HS-27A (cell line): ENCODE results near the gene DPP10.

Source experiments
- DNase-seq: peaks from one replicate; pipeline ENCODE4 v3.0.0-alpha.2; 2012; ENCODE audit warnings: low read depth, missing footprints

Gene DPP10

GRCh38 chr2:114609203-114609602, 166.8 kb downstream of the DPP10 start:
- no peak for DNase-seq

- no peak for DNase-seq
Measured at GRCh38 chr2:114609801-114610200, 167.4 kb downstream of the DPP10 start.

DNA sequence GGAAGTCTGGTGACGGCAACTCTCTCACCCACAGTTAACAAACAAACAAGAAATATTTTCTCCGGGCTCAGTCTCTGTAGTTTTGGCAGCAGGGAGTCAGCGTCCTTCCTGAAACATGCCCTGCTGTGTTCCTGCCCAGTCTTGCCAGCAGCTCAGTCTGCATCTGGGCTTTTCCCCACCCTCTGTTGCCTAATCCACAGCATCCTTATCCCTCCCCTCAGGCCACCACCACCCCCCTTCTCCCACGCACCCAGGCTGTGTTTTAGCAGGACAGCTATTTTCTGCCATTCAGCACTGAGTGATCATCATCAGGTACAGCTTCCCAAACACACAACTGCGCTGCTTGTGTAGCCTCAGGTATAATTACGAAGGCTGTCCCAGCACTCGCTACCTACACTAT, 168.2 kb downstream of the DPP10 start:
- no peak for DNase-seq

DNA sequence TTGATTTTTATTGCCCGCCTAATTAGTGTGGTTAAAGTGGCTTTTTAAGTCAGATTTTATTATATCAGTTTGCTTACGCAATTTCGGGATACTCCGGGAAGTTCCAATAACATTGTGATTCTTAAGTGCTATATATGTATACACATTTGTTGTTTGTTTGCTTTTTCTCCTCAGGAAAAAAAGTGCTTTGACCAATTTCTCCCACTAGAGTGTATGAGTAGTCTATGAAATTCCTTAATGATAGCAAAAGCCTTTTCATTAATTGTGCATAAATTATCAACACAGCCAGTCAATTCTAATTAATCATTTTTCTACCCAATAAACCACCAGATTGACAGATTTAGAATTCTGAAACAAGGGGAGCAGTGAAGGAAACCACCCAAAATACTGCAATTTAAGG, 172.2 kb downstream of the DPP10 start:
- DNase-seq = no peak

GRCh38 chr2:114628481-114628880, 186.0 kb downstream of the DPP10 start:
- DNase-seq = no peak

- DNase-seq = no peak
Measured at GRCh38 chr2:114631146-114631545, 188.7 kb downstream of the DPP10 start.

DNA sequence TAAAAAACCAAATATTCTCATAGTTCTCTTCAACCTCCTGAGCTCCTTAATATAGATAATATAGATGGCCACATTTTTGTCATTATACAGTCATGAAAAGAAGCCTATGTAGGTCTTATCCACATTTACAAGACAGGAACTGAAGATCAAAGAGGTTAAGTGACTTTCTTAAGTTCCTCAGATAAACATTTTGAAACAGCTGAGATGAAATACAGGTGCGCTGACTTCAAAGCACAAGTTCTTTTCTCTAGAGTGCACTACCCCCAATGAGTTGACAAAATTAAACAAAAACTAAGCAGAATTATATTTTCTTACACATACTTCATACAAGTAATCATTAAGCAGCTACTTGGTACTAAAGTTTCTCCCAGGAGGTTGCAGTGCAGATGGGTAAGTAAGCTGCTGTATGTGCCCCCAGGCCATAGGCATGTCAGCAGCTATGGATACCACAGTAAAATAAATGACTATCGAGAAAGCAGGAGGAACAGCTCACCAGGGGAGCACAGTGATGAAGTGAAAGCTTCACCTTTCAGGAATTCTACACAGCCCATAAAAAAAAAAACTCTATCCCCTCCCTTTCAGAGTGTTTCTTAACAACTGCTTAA, 199.8 kb downstream of the DPP10 start:
- DNase-seq = no peak

DNA sequence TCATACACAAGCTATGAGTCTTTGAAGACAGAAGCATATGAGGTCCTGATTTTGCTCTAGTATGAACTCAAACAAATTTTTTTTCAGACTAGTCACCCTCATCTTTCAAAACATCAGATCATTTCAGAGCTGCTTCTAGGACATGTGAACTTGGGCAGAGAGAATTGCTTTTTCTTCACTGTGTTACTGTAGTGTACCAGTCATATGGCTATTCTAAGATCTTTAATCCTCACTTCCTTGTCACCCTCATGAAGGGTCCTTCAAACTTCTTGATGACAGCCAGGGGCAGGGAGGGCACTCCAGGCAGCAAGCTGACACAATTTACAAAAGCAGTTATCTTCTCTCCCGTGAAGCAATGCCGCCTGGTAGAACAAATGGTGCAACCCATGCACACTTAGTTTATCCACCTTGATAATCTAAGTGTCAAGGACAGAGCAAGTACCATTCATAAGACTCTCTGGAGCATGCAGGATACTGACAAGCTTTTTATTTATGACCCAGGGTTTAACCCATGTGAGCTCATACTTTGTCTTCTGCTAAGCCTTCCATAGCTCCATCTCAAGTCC, 200.6 kb downstream of the DPP10 start:
- DNase-seq = no peak

- no peak for DNase-seq
Measured at GRCh38 chr2:114651933-114652332, 209.5 kb downstream of the DPP10 start.

GRCh38 chr2:114659880-114660279, 217.4 kb downstream of the DPP10 start:
- no peak for DNase-seq

DNA sequence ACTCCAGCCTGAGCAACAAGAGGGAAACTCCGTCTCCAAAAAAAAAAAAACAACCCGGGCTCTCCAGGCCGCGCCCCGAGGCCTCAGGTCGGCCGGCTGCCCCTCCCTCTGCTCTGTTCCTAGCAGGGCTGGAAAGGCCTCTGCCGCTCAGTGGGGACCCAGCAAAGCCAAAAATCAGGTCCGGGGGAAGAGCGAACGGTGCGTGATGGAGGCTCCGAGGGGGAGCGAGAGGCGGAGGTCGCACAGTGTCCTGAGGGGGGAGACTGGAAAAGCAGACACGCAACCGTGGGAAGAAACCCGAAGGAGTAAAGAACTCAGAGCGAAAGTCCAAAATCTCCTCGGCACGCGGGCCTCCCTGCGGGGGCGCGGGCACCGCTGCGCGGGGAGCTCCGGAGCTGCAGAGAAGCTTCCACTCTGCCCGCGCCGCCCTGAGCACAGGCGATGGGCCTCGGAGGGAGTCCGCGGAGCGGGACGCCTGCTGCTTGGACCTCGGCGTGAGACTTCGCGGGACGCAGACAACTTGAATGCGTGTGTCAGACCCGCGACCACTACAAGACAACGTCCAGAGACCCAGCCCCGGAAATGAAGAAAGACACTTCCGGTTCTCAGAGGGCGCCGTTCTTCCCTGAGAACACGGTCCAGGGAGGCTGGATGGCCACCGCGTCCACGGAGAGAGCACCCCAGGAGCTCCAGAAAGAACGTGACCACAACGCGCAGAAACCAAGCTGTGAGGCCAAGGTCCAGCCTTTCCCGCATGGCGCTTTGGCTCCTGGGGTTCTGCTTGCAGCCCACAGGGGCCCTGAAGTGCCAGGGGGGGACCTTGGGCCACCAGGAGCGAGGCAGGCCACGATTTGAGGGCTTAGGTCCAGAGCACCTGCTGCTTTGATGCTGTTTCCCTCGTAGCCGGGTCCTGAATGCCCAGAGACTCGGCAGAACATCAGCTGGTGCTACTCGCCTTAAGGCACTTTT, 219.8 kb downstream of the DPP10 start:
- DNase-seq = no peak

DNA sequence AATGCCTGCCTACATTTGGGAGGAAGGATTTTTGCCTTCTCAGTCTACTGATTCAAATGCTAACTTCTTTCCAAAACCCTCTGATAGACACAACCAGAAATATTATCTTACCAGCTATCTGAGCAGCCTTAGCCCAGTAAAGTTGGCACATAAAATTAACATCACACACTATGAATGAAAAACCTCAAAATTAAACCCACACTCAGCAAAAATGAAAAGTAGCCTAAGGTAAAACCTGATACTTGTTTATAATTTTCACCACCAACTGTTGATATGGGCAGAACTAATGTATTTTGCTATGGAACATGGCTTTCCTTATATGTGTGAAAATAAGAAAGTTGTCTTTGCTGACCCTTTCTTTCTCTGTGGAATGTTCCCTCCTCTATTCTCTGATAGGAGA, 226.0 kb downstream of the DPP10 start:
- DNase-seq = no peak

DNA sequence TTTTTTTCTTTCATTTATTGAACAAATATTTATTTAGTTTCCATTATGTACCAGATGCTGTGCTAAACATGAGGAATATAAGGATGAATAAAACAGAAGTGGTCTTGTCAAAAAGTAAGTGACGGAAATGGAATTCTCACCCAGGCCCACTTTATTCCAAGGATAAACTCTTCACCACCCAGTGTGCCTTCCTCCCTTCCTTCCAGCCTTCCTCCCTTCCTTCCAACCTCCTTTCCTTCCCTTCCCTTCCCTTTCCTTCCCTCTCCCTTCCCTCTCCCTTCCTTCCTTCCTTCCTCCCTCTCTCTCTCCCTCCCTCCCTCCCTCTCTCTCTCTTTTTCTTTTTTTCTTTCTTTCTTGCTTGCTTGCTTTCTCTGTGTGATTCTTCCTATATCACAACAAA, 240.8 kb downstream of the DPP10 start:
- no peak for DNase-seq

GRCh38 chr2:114684403-114684802, 242.0 kb downstream of the DPP10 start:
- no peak for DNase-seq

DNA sequence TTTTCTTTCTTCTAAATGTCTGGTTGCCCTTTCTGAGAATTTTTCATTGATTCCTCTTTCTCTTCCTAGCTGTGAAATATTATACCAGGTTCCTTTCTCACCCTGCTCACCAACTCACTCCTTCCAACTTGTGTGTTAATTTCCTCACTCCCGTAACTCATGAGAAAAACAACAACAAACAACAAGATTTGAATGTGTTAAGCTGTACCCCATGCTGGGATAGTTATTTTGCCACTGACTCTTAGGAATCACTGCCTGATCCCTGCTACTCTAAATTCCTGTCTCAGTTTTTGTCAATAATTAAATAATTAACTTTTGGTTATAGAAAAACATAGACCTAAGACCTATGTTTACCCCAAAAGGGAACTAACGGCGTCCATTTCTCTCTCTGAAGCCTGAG, 242.7 kb downstream of the DPP10 start:
- DNase-seq = no peak

DNA sequence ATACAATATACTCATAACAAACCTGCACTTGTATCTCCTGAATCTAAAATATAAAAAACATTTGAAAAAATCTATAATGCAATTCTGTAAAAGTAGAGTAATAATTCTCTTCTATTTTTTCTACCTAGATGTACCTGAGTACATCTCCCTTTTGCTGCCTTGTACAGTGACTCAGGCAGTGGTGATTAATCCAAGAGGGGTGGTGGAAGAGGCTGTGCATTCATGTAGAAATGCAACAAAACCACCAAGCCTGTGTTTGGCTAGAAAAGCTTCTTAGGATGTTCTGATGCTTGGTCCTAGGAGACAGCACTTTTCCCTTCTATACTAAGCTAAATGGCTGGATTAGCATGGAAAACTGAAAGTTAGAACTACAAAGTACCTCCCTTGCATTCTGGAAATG, 245.8 kb downstream of the DPP10 start:
- DNase-seq = no peak

GRCh38 chr2:114698520-114698919, 256.1 kb downstream of the DPP10 start:
- DNase-seq = no peak

GRCh38 chr2:114699423-114699944, 257.0 kb downstream of the DPP10 start:
- DNase-seq = no peak

DNA sequence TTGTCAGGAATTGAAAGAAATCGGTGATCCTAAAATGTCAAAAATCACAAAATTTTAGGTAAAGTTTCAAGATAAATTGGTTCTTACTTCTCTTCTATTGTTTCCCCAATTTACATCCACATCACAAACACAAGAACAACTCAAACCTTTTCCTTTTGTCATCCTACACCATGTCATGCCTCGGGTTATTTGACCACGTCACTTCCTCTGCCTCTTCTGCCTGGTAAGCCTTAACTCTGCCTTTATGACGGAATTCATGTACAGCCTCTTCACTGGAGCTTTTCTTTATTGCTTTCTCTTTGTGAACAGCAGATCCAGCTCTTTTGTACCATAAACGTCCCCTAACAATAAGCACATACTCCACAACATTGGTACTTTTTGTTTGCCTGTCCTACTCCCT, 258.0 kb downstream of the DPP10 start:
- DNase-seq = no peak

- no peak for DNase-seq
Measured at GRCh38 chr2:114709936-114710850, 267.8 kb downstream of the DPP10 start.

- DNase-seq = no peak
Measured at GRCh38 chr2:114714313-114714712, 271.9 kb downstream of the DPP10 start.

- no peak for DNase-seq
Measured at GRCh38 chr2:114717049-114717448, 274.6 kb downstream of the DPP10 start.
